Prostate gland (tissue), 2 donors: Measurements from ENCODE around the gene NFATC1. TPM values are rescaled to one million over a fixed set of nuclear protein-coding genes. Genes with fewer than 3 reads are reported as not detected.

Source experiments
- DNase-seq: peaks from one replicate; pipeline ENCODE4 v3.0.0-alpha.2; 2019; ENCODE audit warnings: low spot score
- H3K27ac ChIP-seq, 2 donors: fragments of 200-600 bp; sonication (generic); 2 replicates each; pipeline ENCODE4 v1.5.1; 2017 to 2019
- H3K27me3 ChIP-seq: fragments of 200-600 bp; sonication (generic); replicated peaks from 2 replicates; pipeline ENCODE4 v1.5.1; 2019; ENCODE audit not compliant: insufficient read depth
- H3K36me3 ChIP-seq, 2 donors: fragments of 200-600 bp; sonication (generic); 1 replicate in 1 of 2; 2 replicates in 1 of 2; pipeline versions ENCODE4 v1.5.1 to v1.8.1; 2017 to 2019
- H3K4me1 ChIP-seq: fragments of 200-600 bp; sonication (generic); replicated peaks from 2 replicates; pipeline ENCODE4 v1.5.1; 2019
- H3K4me3 ChIP-seq, 2 donors: fragments of 200-600 bp; sonication (generic); 2 replicates each; pipeline ENCODE4 v1.5.1; 2017 to 2019
- H3K9me3 ChIP-seq: fragments of 200-600 bp; sonication (generic); 2 replicates; pipeline ENCODE4 v1.5.1; 2017
- POLR2A ChIP-seq: fragments of 450-650 bp; IDR thresholded peaks from one replicate; pipeline ENCODE4 v1.6.1; 2016; ENCODE audit warnings: antibody characterized with exemption, mild to moderate bottlenecking
- POLR2AphosphoS5 ChIP-seq: sonication (generic); formaldehyde crosslinking; IDR thresholded peaks from one replicate; pipeline ENCODE4 v1.6.1; 2017; ENCODE audit warnings: antibody characterized with exemption
- WGBS: methylation state at CpG from one replicate; pipeline ENCODE4 v1.1.5; 2018; 5-methylcytosine and 5-hydroxymethylcytosine counted together
- intact Hi-C: fragments of 100-400 bp; cut with DNase I; formaldehyde crosslinking; loops from one replicate; pipeline ENCODE4 v1.14.2; 2022
- total RNA-seq, 2 donors: library from RNA; depleted of rRNA; stranded (reverse); fragments of >200 nt; gene quantifications; one replicate each; pipeline ENCODE4 v1.1.0, GENCODE V29; 2016
- TF ChIP-seq, protein P1 (sequence below), 4 experiments: fragments of 200-600 bp in 2 of 4; fragments of 450-650 bp in 2 of 4; sonication (generic) in 2 of 4; IDR thresholded peaks; 1 replicate in 3 of 4; 2 replicates in 1 of 4; pipeline ENCODE4 v1.5.1; 2016 to 2019; ENCODE audit warnings: antibody characterized with exemption in 4 of 4, mild to moderate bottlenecking in 2 of 4, moderate library complexity in 2 of 4

The NFATC1 gene
- total RNA-seq, 2 donors from 2014 or later: 16.8 to 24.6 TPM

DNA sequence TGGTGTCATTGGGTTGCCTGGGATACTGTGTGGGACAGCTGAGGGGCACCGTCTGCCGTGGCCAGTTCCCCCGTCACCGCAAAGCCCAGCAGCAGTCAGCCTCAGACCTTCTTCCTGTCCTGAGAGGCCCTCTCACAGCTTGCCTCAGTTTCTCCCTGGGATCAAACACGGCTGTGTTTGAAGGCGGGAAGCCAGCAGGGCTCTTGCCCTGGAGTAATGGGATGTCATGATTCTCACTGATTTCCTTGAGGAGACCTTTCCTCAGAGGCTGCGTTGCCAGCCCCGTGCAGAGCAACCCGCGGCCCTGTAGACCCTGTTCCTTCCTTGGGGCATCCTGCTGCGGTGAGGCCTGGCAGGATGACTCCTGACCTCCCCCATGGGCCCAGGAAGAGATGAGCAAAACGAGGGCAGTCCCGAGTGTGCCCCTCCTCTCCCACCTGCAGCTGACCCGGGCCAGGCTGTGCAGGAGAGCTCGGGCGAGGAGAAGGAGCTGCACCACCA, 13.9 kb upstream of the NFATC1 start:
- TF ChIP-seq, protein P1, sequence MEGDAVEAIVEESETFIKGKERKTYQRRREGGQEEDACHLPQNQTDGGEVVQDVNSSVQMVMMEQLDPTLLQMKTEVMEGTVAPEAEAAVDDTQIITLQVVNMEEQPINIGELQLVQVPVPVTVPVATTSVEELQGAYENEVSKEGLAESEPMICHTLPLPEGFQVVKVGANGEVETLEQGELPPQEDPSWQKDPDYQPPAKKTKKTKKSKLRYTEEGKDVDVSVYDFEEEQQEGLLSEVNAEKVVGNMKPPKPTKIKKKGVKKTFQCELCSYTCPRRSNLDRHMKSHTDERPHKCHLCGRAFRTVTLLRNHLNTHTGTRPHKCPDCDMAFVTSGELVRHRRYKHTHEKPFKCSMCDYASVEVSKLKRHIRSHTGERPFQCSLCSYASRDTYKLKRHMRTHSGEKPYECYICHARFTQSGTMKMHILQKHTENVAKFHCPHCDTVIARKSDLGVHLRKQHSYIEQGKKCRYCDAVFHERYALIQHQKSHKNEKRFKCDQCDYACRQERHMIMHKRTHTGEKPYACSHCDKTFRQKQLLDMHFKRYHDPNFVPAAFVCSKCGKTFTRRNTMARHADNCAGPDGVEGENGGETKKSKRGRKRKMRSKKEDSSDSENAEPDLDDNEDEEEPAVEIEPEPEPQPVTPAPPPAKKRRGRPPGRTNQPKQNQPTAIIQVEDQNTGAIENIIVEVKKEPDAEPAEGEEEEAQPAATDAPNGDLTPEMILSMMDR (IDR thresholded peaks at IDR 0.05): no peak
- TF ChIP-seq POLR2A (no peak), POLR2AphosphoS5 (no peak)
- Histone ChIP-seq H3K9me3 (no peaks in the 10 kb centered on the region), H3K27me3 (no peaks in the 10 kb centered on the region), H3K4me3 (no peak overlapping the region), H3K36me3 (no peaks in the 10 kb centered on the region), H3K4me1 (no peaks in the 10 kb centered on the region), H3K27ac (no peak overlapping the region)
- no peak for DNase-seq
- intact Hi-C loops: no loop called here
- WGBS: 86% methylated on average over 16 of the region's 16 CpGs

GRCh38 chr18:79382681-79383387, 12.9 kb upstream of the NFATC1 start:
- no peaks in the 10 kb centered on the region for H3K4me1 ChIP-seq
- H3K27me3 ChIP-seq: no peaks in the 10 kb centered on the region
- H3K27ac ChIP-seq: no peak overlapping the region
- H3K36me3 ChIP-seq: no peaks in the 10 kb centered on the region
- 76% methylated on average over 27 of the region's 27 CpGs for WGBS
- no peak overlapping the region for H3K4me3 ChIP-seq
- no peak for DNase-seq
- intact Hi-C loops: no loop called here
- no peaks in the 10 kb centered on the region for H3K9me3 ChIP-seq
- TF ChIP-seq, protein P1 (IDR thresholded peaks at IDR 0.05): no peak
- TF ChIP-seq POLR2AphosphoS5 (no peak), POLR2A (no peak)

DNA sequence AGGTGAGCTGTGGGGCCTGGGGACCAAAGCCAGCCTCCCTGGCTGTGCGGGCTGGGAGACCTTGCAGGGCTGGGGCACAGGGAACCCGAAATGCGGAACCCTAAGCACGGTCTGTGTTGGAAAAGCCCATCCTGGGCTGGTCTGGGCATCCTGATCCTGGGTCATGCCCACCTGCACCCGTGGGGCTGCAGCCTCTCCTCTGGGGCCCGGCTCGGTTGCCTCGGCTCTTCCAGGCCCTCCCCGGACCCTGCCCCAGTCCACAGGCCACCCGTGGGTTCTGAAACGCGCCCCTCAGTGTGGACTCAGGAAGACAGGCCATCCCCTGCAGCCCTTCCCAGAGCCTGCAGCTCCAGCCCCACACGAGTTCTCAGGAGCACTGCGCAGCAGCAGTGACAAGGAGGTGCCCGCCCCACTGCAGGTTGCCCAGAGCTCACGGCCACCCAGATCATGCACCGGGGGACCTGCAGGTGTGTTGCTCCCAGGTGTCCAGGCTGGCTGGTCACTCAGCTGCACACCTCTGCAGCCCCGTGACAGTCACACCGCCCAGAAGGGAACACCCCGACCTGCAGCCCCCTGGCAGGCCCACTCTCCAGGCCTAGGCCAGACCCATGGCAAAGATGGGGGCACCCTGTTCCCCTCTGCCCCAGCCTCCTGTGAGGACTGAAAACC, 12.2 kb upstream of the NFATC1 start:
- H3K4me3 ChIP-seq: no peak overlapping the region
- no peaks in the 10 kb centered on the region for H3K27me3 ChIP-seq
- TF ChIP-seq, protein P1 (IDR thresholded peaks at IDR 0.05): no peak
- TF ChIP-seq POLR2A (no peak), POLR2AphosphoS5 (no peak)
- no peaks in the 10 kb centered on the region for H3K4me1 ChIP-seq
- intact Hi-C loops: no loop called here
- H3K27ac ChIP-seq: no peak overlapping the region
- WGBS: 81% methylated on average over 20 of the region's 20 CpGs
- no peaks in the 10 kb centered on the region for H3K36me3 ChIP-seq
- no peak for DNase-seq
- no peaks in the 10 kb centered on the region for H3K9me3 ChIP-seq

DNA sequence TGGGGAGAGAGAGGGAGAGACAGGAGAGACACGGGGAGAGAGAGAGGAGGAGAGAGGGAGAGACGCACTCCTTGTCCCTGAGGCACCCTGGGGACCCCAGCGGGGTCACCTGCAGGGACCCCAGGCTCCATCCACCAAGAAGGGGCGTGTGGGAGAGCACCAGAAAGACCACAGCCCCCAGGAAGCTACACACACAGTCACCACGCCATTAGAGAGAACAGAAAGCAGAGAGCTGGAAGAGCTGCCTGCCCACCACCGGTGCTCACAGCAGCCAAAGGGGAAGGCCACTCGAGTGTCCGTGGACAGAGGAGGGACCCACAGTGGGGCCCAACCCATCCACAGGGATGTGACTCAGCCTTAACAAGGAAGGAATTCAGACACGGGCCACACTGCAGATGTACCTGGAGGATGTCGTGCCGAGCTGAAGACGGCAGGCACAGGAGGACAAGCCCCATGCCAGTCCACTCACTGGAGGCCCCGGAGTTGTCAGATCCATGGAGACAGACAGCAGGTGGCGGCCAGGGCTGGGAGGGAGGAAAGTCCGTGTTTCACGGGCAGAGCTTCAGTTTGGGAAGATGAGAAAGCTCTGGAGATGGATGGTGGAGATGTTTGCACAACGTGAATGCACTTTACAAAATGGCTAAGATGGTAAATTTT, 11.5 kb upstream of the NFATC1 start:
- no peak for DNase-seq
- H3K27ac ChIP-seq: no peak overlapping the region
- H3K27me3 ChIP-seq: no peaks in the 10 kb centered on the region
- TF ChIP-seq POLR2AphosphoS5: no peak
- TF ChIP-seq, protein P1 (IDR thresholded peaks at IDR 0.05): no peak
- TF ChIP-seq POLR2A: no peak
- H3K4me3 ChIP-seq: no peak overlapping the region
- H3K4me1 ChIP-seq: no peaks in the 10 kb centered on the region
- intact Hi-C loops: no loop called here
- H3K9me3 ChIP-seq: no peaks in the 10 kb centered on the region
- 32% methylated on average over 17 of the region's 17 CpGs for WGBS
- H3K36me3 ChIP-seq: no peaks in the 10 kb centered on the region
